ENCODE data around the gene PLXNA1.
A peak's percentile ranks its signal among the peaks of the same experiment; 100 is the strongest.

Gene PLXNA1

GRCh38 chr3:126987129-126987528, 4.2 kb downstream of the PLXNA1 start:
- H3K27ac Mint-ChIP-seq = peak overlapping the region in 1 of 2 donors; percentile 67
- no peaks in the 10 kb centered on the region for H3K9me3 Mint-ChIP-seq
- ATAC-seq (no peak), DNase-seq (no peak)
- peaks cover 16% of the 10 kb centered on the region for H3K4me1 Mint-ChIP-seq
- no peaks in the 10 kb centered on the region for H3K27me3 Mint-ChIP-seq
- H3K4me3 Mint-ChIP-seq = no peak overlapping the region

- Mint-ChIP-seq H3K27ac (no peak overlapping the region), H3K9me3 (no peaks in the 10 kb centered on the region), H3K4me1 (peaks cover 12% of the 10 kb centered on the region), H3K4me3 (no peak overlapping the region), H3K27me3 (no peaks in the 10 kb centered on the region)
- no peak for DNase-seq
- ATAC-seq = no peak
These were observed 4.7 kb downstream of the PLXNA1 start for GRCh38 chr3:126987596-126987995.

GRCh38 chr3:126988451-126989021, 5.6 kb downstream of the PLXNA1 start:
- no peak overlapping the region for H3K27ac Mint-ChIP-seq

GRCh38 chr3:126989316-126990023, 6.6 kb downstream of the PLXNA1 start:
- ATAC-seq = no peak
- Mint-ChIP-seq H3K27me3 (no peaks in the 10 kb centered on the region), H3K4me1 (peaks cover 8% of the 10 kb centered on the region), H3K9me3 (no peaks in the 10 kb centered on the region), H3K27ac (no peak overlapping the region), H3K4me3 (no peak overlapping the region)
- no peak for DNase-seq

More at GRCh38 chr3:126988451-126989021, 5.6 kb downstream of the PLXNA1 start:
- DNase-seq = no peak
- Mint-ChIP-seq H3K4me3 (no peak overlapping the region), H3K9me3 (no peaks in the 10 kb centered on the region), H3K4me1 (peaks cover 12% of the 10 kb centered on the region), H3K27me3 (no peaks in the 10 kb centered on the region)
- no peak for ATAC-seq

- H3K4me1 Mint-ChIP-seq = peaks cover 5% of the 10 kb centered on the region
- no peak overlapping the region for H3K4me3 Mint-ChIP-seq
- no peak for DNase-seq
- no peak for ATAC-seq
- H3K27ac Mint-ChIP-seq = no peak overlapping the region
- no peaks in the 10 kb centered on the region for H3K27me3 Mint-ChIP-seq
- no peaks in the 10 kb centered on the region for H3K9me3 Mint-ChIP-seq
These were observed 7.2 kb downstream of the PLXNA1 start for GRCh38 chr3:126990024-126990700.

GRCh38 chr3:126990890-126991289, 8.0 kb downstream of the PLXNA1 start:
- no peaks in the 10 kb centered on the region for H3K9me3 Mint-ChIP-seq
- H3K4me3 Mint-ChIP-seq = no peak overlapping the region
- no peak overlapping the region for H3K27ac Mint-ChIP-seq
- no peaks in the 10 kb centered on the region for H3K4me1 Mint-ChIP-seq
- ATAC-seq (no peak), DNase-seq (no peak)
- no peaks in the 10 kb centered on the region for H3K27me3 Mint-ChIP-seq

GRCh38 chr3:126991366-126992200, 8.7 kb downstream of the PLXNA1 start:
- Mint-ChIP-seq H3K27me3 (no peaks in the 10 kb centered on the region), H3K9me3 (no peaks in the 10 kb centered on the region), H3K4me1 (no peaks in the 10 kb centered on the region), H3K4me3 (no peak overlapping the region), H3K27ac (no peak overlapping the region)
- no peak for DNase-seq
- ATAC-seq = no peak

- no peak overlapping the region for H3K27ac Mint-ChIP-seq
- ATAC-seq = peak; percentile 11
- H3K4me3 Mint-ChIP-seq = no peak overlapping the region
These were observed 9.3 kb downstream of the PLXNA1 start for GRCh38 chr3:126992216-126992615.

GRCh38 chr3:126992776-126993175, 9.9 kb downstream of the PLXNA1 start:
- H3K4me1 Mint-ChIP-seq = no peaks in the 10 kb centered on the region
- no peaks in the 10 kb centered on the region for H3K27me3 Mint-ChIP-seq
- H3K9me3 Mint-ChIP-seq = no peaks in the 10 kb centered on the region
- DNase-seq = no peak
- H3K27ac Mint-ChIP-seq = no peak overlapping the region
- no peak for ATAC-seq
- H3K4me3 Mint-ChIP-seq = no peak overlapping the region

More at GRCh38 chr3:126992216-126992615, 9.3 kb downstream of the PLXNA1 start:
- Mint-ChIP-seq H3K9me3 (no peaks in the 10 kb centered on the region), H3K27me3 (no peaks in the 10 kb centered on the region), H3K4me1 (no peaks in the 10 kb centered on the region)
- no peak for DNase-seq

GRCh38 chr3:126993436-126993835, 10.5 kb downstream of the PLXNA1 start:
- Mint-ChIP-seq H3K27ac (no peak overlapping the region), H3K4me3 (no peak overlapping the region), H3K27me3 (no peaks in the 10 kb centered on the region), H3K4me1 (no peaks in the 10 kb centered on the region), H3K9me3 (no peaks in the 10 kb centered on the region)
- no peak for DNase-seq
- ATAC-seq = no peak

GRCh38 chr3:126994661-126995245, 11.8 kb downstream of the PLXNA1 start:
- DNase-seq = no peak
- Mint-ChIP-seq H3K27me3 (no peaks in the 10 kb centered on the region), H3K9me3 (no peaks in the 10 kb centered on the region), H3K27ac (peak overlapping the region in 1 of 2 donors; percentile 75), H3K4me1 (no peaks in the 10 kb centered on the region), H3K4me3 (no peak overlapping the region)
- no peak for ATAC-seq

GRCh38 chr3:126995254-126995780, 12.4 kb downstream of the PLXNA1 start:
- Mint-ChIP-seq H3K27ac (peak overlapping the region in 1 of 2 donors; percentile 75), H3K27me3 (no peaks in the 10 kb centered on the region), H3K4me1 (no peaks in the 10 kb centered on the region), H3K9me3 (no peaks in the 10 kb centered on the region), H3K4me3 (no peak overlapping the region)
- ATAC-seq (no peak), DNase-seq (no peak)

GRCh38 chr3:126995926-126996512, 13.1 kb downstream of the PLXNA1 start:
- ATAC-seq (no peak), DNase-seq (no peak)
- Mint-ChIP-seq H3K9me3 (no peaks in the 10 kb centered on the region), H3K27ac (no peak overlapping the region), H3K4me3 (no peak overlapping the region), H3K4me1 (no peaks in the 10 kb centered on the region), H3K27me3 (no peaks in the 10 kb centered on the region)

- Mint-ChIP-seq H3K4me3 (no peak overlapping the region), H3K27ac (no peak overlapping the region)
- no peak for DNase-seq
These were observed 14.0 kb downstream of the PLXNA1 start for GRCh38 chr3:126996905-126997304.

More at GRCh38 chr3:126996905-126997304, 14.0 kb downstream of the PLXNA1 start:
- H3K4me1 Mint-ChIP-seq = no peaks in the 10 kb centered on the region
- no peak for ATAC-seq
- no peaks in the 10 kb centered on the region for H3K27me3 Mint-ChIP-seq
- H3K9me3 Mint-ChIP-seq = no peaks in the 10 kb centered on the region

Data from stimulated activated naive CD8-positive, alpha-beta T cell treated with anti-CD3 and anti-CD28 coated beads, Interleukin-15, amount 100 ng/mL, for 72 hours (primary cell).